ENCODE measurements around the gene KLF7. TPM values are rescaled to one million over a fixed set of nuclear protein-coding genes. Genes with fewer than 3 reads are reported as not detected.
A peak's percentile ranks its signal among the peaks of the same experiment; 100 is the strongest.

KLF7 gene
- total RNA-seq, 2 donors from 2014 or later, result 27.2 to 28.3 TPM

- DNase-seq (ENCODE audit: low spot score), result no peak
- TF ChIP-seq, protein P1, sequence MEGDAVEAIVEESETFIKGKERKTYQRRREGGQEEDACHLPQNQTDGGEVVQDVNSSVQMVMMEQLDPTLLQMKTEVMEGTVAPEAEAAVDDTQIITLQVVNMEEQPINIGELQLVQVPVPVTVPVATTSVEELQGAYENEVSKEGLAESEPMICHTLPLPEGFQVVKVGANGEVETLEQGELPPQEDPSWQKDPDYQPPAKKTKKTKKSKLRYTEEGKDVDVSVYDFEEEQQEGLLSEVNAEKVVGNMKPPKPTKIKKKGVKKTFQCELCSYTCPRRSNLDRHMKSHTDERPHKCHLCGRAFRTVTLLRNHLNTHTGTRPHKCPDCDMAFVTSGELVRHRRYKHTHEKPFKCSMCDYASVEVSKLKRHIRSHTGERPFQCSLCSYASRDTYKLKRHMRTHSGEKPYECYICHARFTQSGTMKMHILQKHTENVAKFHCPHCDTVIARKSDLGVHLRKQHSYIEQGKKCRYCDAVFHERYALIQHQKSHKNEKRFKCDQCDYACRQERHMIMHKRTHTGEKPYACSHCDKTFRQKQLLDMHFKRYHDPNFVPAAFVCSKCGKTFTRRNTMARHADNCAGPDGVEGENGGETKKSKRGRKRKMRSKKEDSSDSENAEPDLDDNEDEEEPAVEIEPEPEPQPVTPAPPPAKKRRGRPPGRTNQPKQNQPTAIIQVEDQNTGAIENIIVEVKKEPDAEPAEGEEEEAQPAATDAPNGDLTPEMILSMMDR (IDR thresholded peaks at IDR 0.05), result no peak
Observed at GRCh38 chr2:207154556-207155510, 10.9 kb downstream of the KLF7 start.

DNA sequence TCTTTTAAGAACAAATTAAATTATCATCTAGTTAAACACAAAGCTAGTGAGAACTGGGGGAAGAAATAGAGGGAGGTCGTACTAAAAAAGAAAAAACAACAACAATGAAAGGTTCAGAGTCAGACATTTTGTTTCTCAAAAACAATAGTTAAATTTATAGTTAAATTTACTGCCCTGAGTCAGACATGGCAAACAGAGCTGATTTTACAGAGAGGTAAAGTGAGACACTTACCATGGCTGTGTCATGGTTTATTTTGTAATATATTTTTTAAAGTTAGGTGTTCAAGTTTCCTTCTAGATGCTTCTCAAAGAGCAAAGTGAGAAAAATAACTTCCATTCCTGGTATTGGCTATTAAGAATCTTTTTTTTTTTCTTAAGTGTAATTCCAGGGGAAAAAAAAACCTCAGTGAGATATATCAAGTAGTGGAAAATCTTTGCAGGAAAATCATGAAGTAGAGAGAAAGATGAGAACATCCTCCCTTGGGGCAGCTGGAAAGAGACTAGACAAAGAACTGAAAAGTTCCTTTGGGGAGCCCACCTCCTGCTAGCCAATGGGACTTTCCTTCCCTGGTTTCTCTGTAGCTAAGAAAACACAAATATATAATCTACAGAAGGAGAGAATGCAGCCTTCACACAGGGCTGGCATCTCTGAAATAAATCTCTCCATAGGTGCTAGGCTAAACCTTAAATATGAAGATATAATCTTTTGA is 12.3 kb downstream of the KLF7 start:
- peak overlapping the region; percentile 16 to 43 for H3K27ac ChIP-seq
- no peaks in the 10 kb centered on the region for H3K27me3 ChIP-seq (replicated peaks; ENCODE audit: insufficient read depth)

More at GRCh38 chr2:207154556-207155510, 10.9 kb downstream of the KLF7 start:
- peaks cover 85 to 98% of the 10 kb centered on the region in 2 donors for H3K4me1 ChIP-seq (ENCODE audit: control insufficient read depth in 1 of 2, low read depth in 2 of 2)
- no peaks in the 10 kb centered on the region for H3K36me3 ChIP-seq
- ATAC-seq (ENCODE audit: insufficient number of reproducible peaks, low FRiP score, low read depth), result no peak
- H3K9me3 ChIP-seq, result no peaks in the 10 kb centered on the region
- H3K4me3 ChIP-seq, result peak overlapping the region; percentile 11
- H3K27ac ChIP-seq, result peak overlapping the region; percentile 39 to 43
- no peaks in the 10 kb centered on the region for H3K27me3 ChIP-seq (replicated peaks; ENCODE audit: insufficient read depth)

GRCh38 chr2:207151048-207151447 is 14.7 kb downstream of the KLF7 start:
- TF ChIP-seq, protein P1 (IDR thresholded peaks at IDR 0.05), result no peak
- H3K36me3 ChIP-seq, result no peaks in the 10 kb centered on the region
- DNase-seq (ENCODE audit: low spot score) (no peak), ATAC-seq (ENCODE audit: insufficient number of reproducible peaks, low FRiP score, low read depth) (no peak)
- peaks cover 88 to 98% of the 10 kb centered on the region in 2 donors for H3K4me1 ChIP-seq (ENCODE audit: control insufficient read depth in 1 of 2, low read depth in 2 of 2)
- H3K27ac ChIP-seq, result peak overlapping the region; percentile 23 to 43
- no peaks in the 10 kb centered on the region for H3K9me3 ChIP-seq
- no peaks in the 10 kb centered on the region for H3K27me3 ChIP-seq (replicated peaks; ENCODE audit: insufficient read depth)
- H3K4me3 ChIP-seq, result peak overlapping the region; percentile 55

More for the DNA sequence above, 12.3 kb downstream of the KLF7 start:
- Histone ChIP-seq H3K4me1 (ENCODE audit: control insufficient read depth in 1 of 2, low read depth in 2 of 2) (peaks cover 92 to 98% of the 10 kb centered on the region in 2 donors), H3K4me3 (peak overlapping the region; percentile 55), H3K36me3 (no peaks in the 10 kb centered on the region), H3K9me3 (no peaks in the 10 kb centered on the region)
- ATAC-seq (ENCODE audit: insufficient number of reproducible peaks, low FRiP score, low read depth) (no peak), DNase-seq (ENCODE audit: low spot score) (no peak)
- TF ChIP-seq, protein P1 (IDR thresholded peaks at IDR 0.05), result no peak

GRCh38 chr2:207150284-207150683 is 15.5 kb downstream of the KLF7 start:
- ATAC-seq (ENCODE audit: insufficient number of reproducible peaks, low FRiP score, low read depth) (no peak), DNase-seq (ENCODE audit: low spot score) (no peak)
- Histone ChIP-seq H3K27me3 (replicated peaks; ENCODE audit: insufficient read depth) (no peaks in the 10 kb centered on the region), H3K9me3 (no peaks in the 10 kb centered on the region), H3K27ac (peak overlapping the region; percentile 3 to 79), H3K4me1 (ENCODE audit: control insufficient read depth in 1 of 2, low read depth in 2 of 2) (peaks cover 86 to 98% of the 10 kb centered on the region in 2 donors), H3K4me3 (peak overlapping the region; percentile 46), H3K36me3 (no peaks in the 10 kb centered on the region)
- TF ChIP-seq, protein P1 (IDR thresholded peaks at IDR 0.05), result no peak

Data from thoracic aorta (tissue), 2 donors.